H1 (cell line): Measurements from ENCODE around the gene DNASE2B. TPM values are rescaled to one million over a fixed set of nuclear protein-coding genes. Genes with fewer than 3 reads are reported as not detected.

Experiments used
- CTCF ChIA-PET: fragments of 300-600 bp; sonication (Branson Sonifier 250); formaldehyde crosslinking; loops from one replicate; lab custom pipeline; 2021; ENCODE audit not compliant: partially characterized antibody; lab: Charles Lee
- POLR2A ChIA-PET: fragments of 300-600 bp; sonication (Branson Sonifier 250); formaldehyde crosslinking; loops from one replicate; lab custom pipeline; 2021; ENCODE audit warnings: inconsistent platforms; ENCODE audit not compliant: partially characterized antibody; lab: Charles Lee
- DNase-seq, 2 experiments: peaks; one replicate each; pipeline versions ENCODE4 v3.0.0 to v3.0.0-alpha.2; 2010 to 2022; ENCODE audit warnings: low spot score in 2 of 2, low read depth in 1 of 2, mixed read lengths in 1 of 2
- FAIRE-seq: peaks from 2 replicates; lab custom pipeline; 2011; peaks lifted over from hg19 to GRCh38; lab: Jason Lieb, UNC
- H2AFZ ChIP-seq: 2 replicates; pipeline ENCODE4 v1.8.1; 2012; ENCODE audit warnings: low read length, inconsistent platforms
- H2AK5ac ChIP-seq: 2 replicates; pipeline ENCODE4 v1.6.1; 2013; ENCODE audit warnings: low read depth, low read length
- H2BK120ac ChIP-seq: replicated peaks from 2 replicates; pipeline ENCODE3; 2013; ENCODE audit warnings: low read depth, low read length, inconsistent platforms
- H2BK12ac ChIP-seq: 2 replicates; pipeline ENCODE4 v1.6.1; 2013; ENCODE audit warnings: low read depth, low read length
- H2BK15ac ChIP-seq: 2 replicates; pipeline ENCODE4 v1.6.1; 2013; ENCODE audit warnings: low read length
- H2BK20ac ChIP-seq: 2 replicates; pipeline ENCODE4 v1.6.1; 2013; ENCODE audit warnings: low read length
- H2BK5ac ChIP-seq: 2 replicates; pipeline ENCODE4 v1.6.1; 2013; ENCODE audit warnings: low read depth, low read length
- H3K14ac ChIP-seq: 2 replicates; pipeline ENCODE4 v1.6.1; 2013; ENCODE audit warnings: inconsistent platforms; ENCODE audit not compliant: insufficient read length
- H3K18ac ChIP-seq: 2 replicates; pipeline ENCODE4 v1.6.1; 2013; ENCODE audit warnings: low read length; ENCODE audit errors: extremely low read depth
- H3K23ac ChIP-seq: 2 replicates; pipeline ENCODE4 v1.6.1; 2013; ENCODE audit warnings: inconsistent platforms; ENCODE audit not compliant: insufficient read length
- H3K23me2 ChIP-seq: 2 replicates; pipeline ENCODE4 v1.6.1; 2013; ENCODE audit warnings: low read depth, low read length
- H3K27ac ChIP-seq: 2 replicates; pipeline ENCODE4 v1.6.1; 2011; ENCODE audit warnings: low read depth, low read length, inconsistent platforms
- H3K27me3 ChIP-seq, 4 experiments: replicated peaks in 1 of 4; 1 replicate in 1 of 4; 2 replicates in 3 of 4; pipeline versions ENCODE4 v1.6.1 to v1.8.1; 2011 to 2013; ENCODE audit warnings: low read length in 3 of 4, mild to moderate bottlenecking in 3 of 4, inconsistent platforms in 2 of 4, mixed read lengths in 2 of 4, moderate library complexity in 1 of 4; ENCODE audit not compliant: control insufficient read depth in 3 of 4, insufficient read depth in 3 of 4; ENCODE audit errors: extremely low read depth in 1 of 4
- H3K36me3 ChIP-seq, 4 experiments: 2 replicates each; pipeline versions ENCODE4 v1.6.1 to v1.8.1; 2011 to 2013; ENCODE audit warnings: mild to moderate bottlenecking in 4 of 4, low read length in 3 of 4, moderate library complexity in 2 of 4, control low read depth in 1 of 4, inconsistent platforms in 1 of 4; ENCODE audit not compliant: insufficient read depth in 4 of 4, control insufficient read depth in 2 of 4
- H3K4ac ChIP-seq: replicated peaks from 2 replicates; pipeline ENCODE3; 2013; ENCODE audit warnings: low read length, low read depth, mixed read lengths, inconsistent platforms; ENCODE audit not compliant: insufficient read length
- H3K4me1 ChIP-seq, 4 experiments: replicated peaks in 1 of 4; 1 replicate in 1 of 4; 2 replicates in 3 of 4; pipeline versions ENCODE4 v1.6.1 to v1.8.1; 2011 to 2013; ENCODE audit warnings: low read length in 3 of 4, inconsistent platforms in 2 of 4, mixed read lengths in 1 of 4; ENCODE audit not compliant: insufficient read depth in 4 of 4, control insufficient read depth in 3 of 4
- H3K4me2 ChIP-seq, 2 experiments: 2 replicates each; pipeline versions ENCODE4 v1.6.1 to v1.8.1; 2011 to 2013; ENCODE audit warnings: low read depth in 2 of 2, low read length in 2 of 2, control low read depth in 1 of 2, inconsistent platforms in 1 of 2, mild to moderate bottlenecking in 1 of 2; ENCODE audit not compliant: insufficient read depth in 1 of 2
- H3K4me3 ChIP-seq, 4 experiments: fragments of 200-600, 300-600 bp in 1 of 4; sonication (generic), shearing (Covaris generic), sonication (Bioruptor Twin) in 1 of 4; 2 replicates each; pipeline versions ENCODE4 v1.5.1 to v1.8.1; 2011 to 2016; ENCODE audit warnings: low read length in 4 of 4, low read depth in 3 of 4, control low read depth in 2 of 4, inconsistent platforms in 2 of 4, mild to moderate bottlenecking in 2 of 4, mixed read lengths in 1 of 4, moderate library complexity in 1 of 4; ENCODE audit not compliant: insufficient read depth in 2 of 4; ENCODE audit errors: extremely low read depth in 1 of 4
- H3K56ac ChIP-seq: replicated peaks from 2 replicates; pipeline ENCODE3; 2013; ENCODE audit warnings: low read depth, mild to moderate bottlenecking, mixed read lengths, low read length, inconsistent platforms; ENCODE audit not compliant: insufficient read length
- H3K79me1 ChIP-seq: 2 replicates; pipeline ENCODE4 v1.6.1; 2013; ENCODE audit warnings: low read depth, low read length, control low read depth
- H3K79me2 ChIP-seq, 2 experiments: 2 replicates each; pipeline versions ENCODE4 v1.6.1 to v1.8.1; 2012 to 2013; ENCODE audit warnings: low read length in 2 of 2, mild to moderate bottlenecking in 2 of 2, inconsistent platforms in 1 of 2; ENCODE audit not compliant: insufficient read depth in 2 of 2, control insufficient read depth in 1 of 2
- H3K9ac ChIP-seq, 4 experiments: replicated peaks in 1 of 4; 1 replicate in 1 of 4; 2 replicates in 3 of 4; pipeline versions ENCODE4 v1.6.1 to v1.8.1; 2011 to 2013; ENCODE audit warnings: low read depth in 3 of 4, low read length in 3 of 4, control low read depth in 2 of 4, mild to moderate bottlenecking in 2 of 4, moderate library complexity in 2 of 4, inconsistent platforms in 1 of 4; ENCODE audit errors: extremely low read depth in 1 of 4
- H3K9me3 ChIP-seq, 2 experiments: 2 replicates each; pipeline versions ENCODE4 v1.6.1 to v1.8.1; 2012 to 2013; ENCODE audit warnings: mild to moderate bottlenecking in 2 of 2, moderate library complexity in 2 of 2, control low read depth in 1 of 2, inconsistent platforms in 1 of 2, low read depth in 1 of 2, low read length in 1 of 2, mixed read lengths in 1 of 2; ENCODE audit not compliant: insufficient read depth in 2 of 2
- H4K20me1 ChIP-seq, 2 experiments: replicated peaks in 1 of 2; 2 replicates each; pipeline versions ENCODE3 to v1.8.1; 2011 to 2013; ENCODE audit warnings: inconsistent platforms in 2 of 2, low read length in 2 of 2, mild to moderate bottlenecking in 1 of 2; ENCODE audit not compliant: insufficient read depth in 2 of 2, control insufficient read depth in 1 of 2
- H4K5ac ChIP-seq: 2 replicates; pipeline ENCODE4 v1.6.1; 2013; ENCODE audit warnings: low read length, low read depth, mixed read lengths, inconsistent platforms; ENCODE audit not compliant: insufficient read length
- H4K8ac ChIP-seq: 2 replicates; pipeline ENCODE4 v1.8.0; 2013; ENCODE audit warnings: mild to moderate bottlenecking, moderate library complexity, low read length, inconsistent platforms; ENCODE audit not compliant: insufficient read depth; ENCODE audit errors: extremely low read depth
- H4K91ac ChIP-seq: replicated peaks from 2 replicates; pipeline ENCODE3; 2013; ENCODE audit warnings: low read length, mixed read lengths, inconsistent platforms; ENCODE audit not compliant: insufficient read length
- BCL11A ChIP-seq, 2 experiments: IDR thresholded peaks; one replicate each; pipeline ENCODE4 v1.6.1; 2011; ENCODE audit warnings: low read depth in 2 of 2, low read length in 2 of 2, mild to moderate bottlenecking in 2 of 2
- CBX5 ChIP-seq: fragments of 300-800, 300-1000 bp; sonication (generic); IDR thresholded peaks from 2 replicates; pipeline ENCODE4 v1.7.1; 2016; ENCODE audit warnings: antibody characterized with exemption, low read length, low read depth
- CHD1 ChIP-seq: IDR thresholded peaks from 2 replicates; pipeline ENCODE4 v1.6.1; 2012; ENCODE audit warnings: low read depth, low read length, improper control_type of control experiment
- GTF2F1 ChIP-seq: IDR thresholded peaks from 2 replicates; pipeline ENCODE4 v1.6.1; 2012; ENCODE audit warnings: low read depth, low read length, improper control_type of control experiment, borderline replicate concordance
- JUN ChIP-seq: IDR thresholded peaks from 2 replicates; pipeline ENCODE4 v1.6.1; 2011; ENCODE audit warnings: low read depth, mild to moderate bottlenecking, improper control_type of control experiment, low read length
- KDM1A ChIP-seq: fragments of 200-600, 300-600 bp; sonication (generic); IDR thresholded peaks from 2 replicates; pipeline ENCODE4 v1.7.1; 2016; ENCODE audit warnings: mild to moderate bottlenecking, low read length, borderline replicate concordance
- RFX5 ChIP-seq: IDR thresholded peaks from 2 replicates; pipeline ENCODE4 v1.6.1; 2011; ENCODE audit warnings: low read depth, low read length, improper control_type of control experiment, borderline replicate concordance
- SIN3A ChIP-seq, 2 experiments: IDR thresholded peaks in 1 of 2; conservative IDR thresholded peaks in 1 of 2; 2 replicates each; pipeline ENCODE4 v1.6.1; 2011 to 2012; ENCODE audit warnings: low read length in 2 of 2, improper control_type of control experiment in 1 of 2, low read depth in 1 of 2, mild to moderate bottlenecking in 1 of 2
- SRF ChIP-seq: IDR thresholded peaks from 2 replicates; pipeline ENCODE4 v1.6.1; 2011; ENCODE audit warnings: mild to moderate bottlenecking, low read depth, low read length, moderate library complexity
- TAF1 ChIP-seq: IDR thresholded peaks from 2 replicates; pipeline ENCODE4 v1.6.1; 2011; ENCODE audit warnings: mild to moderate bottlenecking, low read depth, low read length
- USF2 ChIP-seq: IDR thresholded peaks from 2 replicates; pipeline ENCODE4 v1.6.1; 2011; ENCODE audit warnings: low read length, improper control_type of control experiment
- WGBS, 2 experiments: shearing (Covaris generic) in 1 of 2; methylation state at CpG; one replicate each; pipeline versions ENCODE4 v1.1.6 to v1.1.7; 2013 to 2015; ENCODE audit warnings: low lambda C conversion rate in 2 of 2, mixed read lengths in 2 of 2, inconsistent platforms in 1 of 2, low coverage in 1 of 2, missing lambda C conversion rate in 1 of 2; ENCODE audit not compliant: insufficient replicate concordance in 2 of 2, insufficient coverage in 1 of 2, insufficient read length in 1 of 2; ENCODE audit errors: extremely low coverage in 1 of 2, missing lambda C conversion rate in 1 of 2; 5-methylcytosine and 5-hydroxymethylcytosine counted together
- polyA plus RNA-seq, 7 experiments: library from polyadenylated mRNA; depleted of rRNA in 3 of 7; stranded (reverse) in 5 of 7; unstranded in 2 of 7; fragments of >200 nt in 5 of 7; fragments of 200-250 nt in 2 of 7; gene quantifications; 1 replicate in 5 of 7; 2 replicates in 1 of 7; 4 replicates in 1 of 7; pipeline versions ENCODE4 v1.2.1 to v1.2.3, GENCODE V29; 2011 to 2013; ENCODE audit warnings: missing spikeins in 2 of 7, mixed read lengths in 2 of 7
- total RNA-seq: library from RNA; stranded (reverse); fragmentation: NEBNext Ultra II Directional; extraction: Animal tissue kit (Norgen Biotek cat#: 25700); gene quantifications from 2 replicates; pipeline ENCODE4 v1.2.1, GENCODE V29; 2021

The DNASE2B gene
- total and polyA plus RNA-seq, 2 of the 8 experiments (the other 6 are each of a cell fraction or from before 2014, with no cell fraction given), result not detected

- Histone ChIP-seq H4K20me1 (no peaks in the 10 kb centered on the region), H2BK12ac (no peak overlapping the region), H4K8ac (no peak overlapping the region), H3K27ac (no peak overlapping the region), H3K9me3 (no peaks in the 10 kb centered on the region), H2AK5ac (no peak overlapping the region), H2BK120ac (no peak overlapping the region), H4K91ac (no peak overlapping the region), H2BK5ac (no peak overlapping the region), H3K79me1 (no peaks in the 10 kb centered on the region), H3K79me2 (no peaks in the 10 kb centered on the region), H4K5ac (no peak overlapping the region), H2AFZ (no peak overlapping the region), H2BK15ac (no peak overlapping the region), H3K23ac (no peak overlapping the region), H2BK20ac (no peak overlapping the region), H3K23me2 (no peaks in the 10 kb centered on the region; the same call in 1 of the 2 replicates), H3K9ac (no peak overlapping the region), H3K4me2 (no peak overlapping the region), H3K36me3 (no peaks in the 10 kb centered on the region), H3K4ac (no peak overlapping the region), H3K4me1 (no peaks in the 10 kb centered on the region), H3K4me3 (no peak overlapping the region), H3K27me3 (no peaks in the 10 kb centered on the region), H3K56ac (no peak overlapping the region), H3K14ac (no peak overlapping the region), H3K18ac (no peak overlapping the region)
- TF ChIP-seq USF2 (no peak), SIN3A (conservative IDR thresholded peaks at IDR 0.05 in 1 of 2, IDR thresholded peaks at IDR 0.05 in 1 of 2; ENCODE audit: low read depth in 1 of 2, low read length in 2 of 2) (no peak), GTF2F1 (no peak), CBX5 (no peak), BCL11A (IDR thresholded peaks at IDR 0.05; ENCODE audit: low read depth in 2 of 2, low read length in 2 of 2) (no peak), KDM1A (no peak), CHD1 (no peak), SRF (no peak), TAF1 (no peak), JUN (no peak), RFX5 (no peak)
- 88% methylated on average over 1 of the region's 1 CpG; no CpG with 5 or more reads in 1 of the 2 experiments for WGBS, 2 experiments
- ChIA-PET CTCF (no interaction called here), POLR2A (no interaction called here)
- FAIRE-seq, result no peak
- no peak for DNase-seq
These were observed 28.0 kb upstream of the DNASE2B start for GRCh38 chr1:84370266-84370665.
